Spinal cord (tissue), 10 donors: Measurements from ENCODE around the gene SND1. TPM values are rescaled to one million over a fixed set of nuclear protein-coding genes. Genes with fewer than 3 reads are reported as not detected.

ENCODE experiments used
- DNase-seq, 6 donors: peaks; one replicate each; pipeline versions ENCODE4 v3.0.0 to v3.0.0-alpha.2; 2013 to 2015; ENCODE audit warnings: low spot score in 6 of 6, low read depth in 4 of 6
- H3K27ac ChIP-seq: one replicate; pipeline ENCODE4 v1.5.1; 2013; ENCODE audit warnings: low read depth, low read length, control low read depth
- H3K27me3 ChIP-seq: one replicate; pipeline ENCODE4 v1.6.1; 2013; ENCODE audit warnings: low read length; ENCODE audit not compliant: control insufficient read depth, insufficient read depth
- H3K36me3 ChIP-seq: one replicate; pipeline ENCODE4 v1.6.1; 2013; ENCODE audit warnings: low read length; ENCODE audit not compliant: control insufficient read depth, insufficient read depth
- H3K4me1 ChIP-seq: one replicate; pipeline ENCODE4 v1.6.1; 2013; ENCODE audit warnings: low read length; ENCODE audit not compliant: control insufficient read depth, insufficient read depth
- H3K4me3 ChIP-seq: one replicate; pipeline ENCODE4 v1.5.1; 2013; ENCODE audit warnings: low read depth, low read length, control low read depth
- H3K9me3 ChIP-seq: one replicate; pipeline ENCODE4 v1.6.1; 2013; ENCODE audit warnings: low read length; ENCODE audit not compliant: control insufficient read depth, insufficient read depth
- WGBS: methylation state at CpG from one replicate; pipeline ENCODE4 v1.1.5; 2013; ENCODE audit warnings: missing lambda C conversion rate; ENCODE audit not compliant: insufficient coverage; 5-methylcytosine and 5-hydroxymethylcytosine counted together
- polyA plus RNA-seq, 2 donors: library from polyadenylated mRNA; unstranded; fragments of 120-200 nt; gene quantifications; one replicate each; pipeline ENCODE4 v1.2.1, GENCODE V29; 2013; ENCODE audit not compliant: insufficient read length in 2 of 2
- total RNA-seq, 2 donors: library from RNA; depleted of rRNA in 1 of 2; stranded (reverse); fragments of 120-200 nt in 1 of 2; fragments of >200 nt in 1 of 2; gene quantifications; one replicate each; pipeline versions ENCODE4 v1.2.3 to v1.2.4, GENCODE V29; 2013 to 2014
- donor health status: healthy.

SND1 gene
- total and polyA plus RNA-seq, 4 donors: 72.1 to 125 (median 91.3) TPM

GRCh38 chr7:128000048-128000447 lies 348.1 kb downstream of the SND1 start:
- H3K27me3 ChIP-seq: no peaks in the 10 kb centered on the region

DNA sequence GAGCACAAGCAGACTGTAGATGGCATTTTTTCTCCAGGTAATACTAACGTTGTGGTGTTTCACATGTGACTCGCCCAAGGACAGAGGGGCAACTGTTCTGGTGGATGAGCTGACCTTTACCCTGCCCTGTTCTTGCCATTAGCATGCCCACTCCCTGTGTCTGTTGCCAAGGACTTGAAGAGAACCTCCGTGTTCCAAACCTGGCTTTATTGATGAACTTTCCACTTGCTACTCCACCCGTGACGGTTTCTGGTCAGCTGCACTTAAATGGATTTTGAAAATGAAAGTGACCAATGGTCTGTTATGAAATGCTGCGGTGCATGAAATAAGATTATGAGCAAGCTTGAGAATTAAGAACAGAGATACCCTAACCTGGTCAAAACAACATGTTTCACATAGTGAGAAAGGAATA lies 348.9 kb downstream of the SND1 start:
- Histone ChIP-seq H3K9me3 (no peaks in the 10 kb centered on the region), H3K4me1 (peaks cover 10% of the 10 kb centered on the region)
- 52% methylated on average over 3 of the region's 6 CpGs for WGBS

More at GRCh38 chr7:128000048-128000447, 348.1 kb downstream of the SND1 start:
- Histone ChIP-seq H3K27ac (no peak overlapping the region), H3K4me1 (peaks cover 16% of the 10 kb centered on the region), H3K36me3 (peaks cover 8% of the 10 kb centered on the region), H3K9me3 (no peaks in the 10 kb centered on the region), H3K4me3 (no peak overlapping the region)
- DNase-seq: no peak
- no CpG with 5 or more reads among the region's 1 CpG for WGBS

GRCh38 chr7:128003167-128003566 lies 351.2 kb downstream of the SND1 start:
- Histone ChIP-seq H3K4me1 (peaks cover 11% of the 10 kb centered on the region), H3K27me3 (no peaks in the 10 kb centered on the region), H3K9me3 (no peaks in the 10 kb centered on the region), H3K4me3 (no peak overlapping the region), H3K36me3 (peaks cover 25% of the 10 kb centered on the region), H3K27ac (no peak overlapping the region)
- DNase-seq: no peak
- WGBS: 83% methylated on average over 1 of the region's 3 CpGs

More for the DNA sequence above, 348.9 kb downstream of the SND1 start:
- no peak for DNase-seq
- Histone ChIP-seq H3K36me3 (peaks cover 15% of the 10 kb centered on the region), H3K4me3 (no peak overlapping the region), H3K27ac (no peak overlapping the region), H3K27me3 (no peaks in the 10 kb centered on the region)

DNA sequence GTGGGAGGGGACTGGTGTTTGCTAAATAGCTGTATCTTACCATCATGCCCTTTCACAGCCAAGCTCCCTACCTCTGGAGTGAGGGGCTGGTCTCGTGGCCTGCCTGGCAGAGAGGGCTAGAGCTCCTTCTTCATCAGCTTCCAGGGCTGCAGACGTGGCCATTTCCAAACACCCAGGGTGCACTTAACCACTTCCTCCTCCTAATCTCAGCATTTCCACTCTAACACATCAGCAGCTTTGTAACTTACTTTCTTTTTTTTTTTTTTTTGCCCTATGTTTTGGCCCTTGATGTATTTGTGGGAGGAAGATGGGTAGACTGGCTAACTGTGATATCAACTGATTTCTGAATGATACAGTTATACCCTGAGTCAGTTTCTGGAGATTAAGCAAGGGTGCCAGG lies 351.8 kb downstream of the SND1 start:
- no peaks in the 10 kb centered on the region for H3K27me3 ChIP-seq
- DNase-seq: no peak
- no peak overlapping the region for H3K4me3 ChIP-seq
- 57% methylated on average over 2 of the region's 2 CpGs for WGBS
- H3K27ac ChIP-seq: no peak overlapping the region
- H3K36me3 ChIP-seq: peaks cover 23% of the 10 kb centered on the region
- peaks cover 14% of the 10 kb centered on the region for H3K4me1 ChIP-seq
- H3K9me3 ChIP-seq: no peaks in the 10 kb centered on the region

DNA sequence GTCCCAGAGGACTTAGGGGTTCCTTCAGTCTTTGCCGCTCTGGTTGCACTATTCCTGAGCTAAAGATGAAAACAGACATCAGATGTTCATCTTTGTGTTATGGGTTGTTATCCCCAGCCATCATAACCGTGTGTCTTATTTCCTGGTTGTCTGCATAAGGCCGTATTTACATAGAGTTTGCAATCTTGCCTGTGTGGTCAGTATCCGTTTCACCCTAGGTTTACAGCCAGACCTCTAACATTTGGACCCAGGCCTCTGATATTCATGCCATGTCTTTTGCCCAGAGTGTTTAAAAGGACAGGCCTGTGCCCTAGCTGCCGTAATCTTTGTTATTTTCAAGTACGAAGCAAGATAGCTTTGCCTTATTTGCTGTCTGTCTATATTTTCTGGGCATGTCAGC lies 352.6 kb downstream of the SND1 start:
- H3K27me3 ChIP-seq: no peaks in the 10 kb centered on the region
- peaks cover 23% of the 10 kb centered on the region for H3K36me3 ChIP-seq
- peaks cover 14% of the 10 kb centered on the region for H3K4me1 ChIP-seq
- DNase-seq: no peak
- no peak overlapping the region for H3K27ac ChIP-seq
- no peaks in the 10 kb centered on the region for H3K9me3 ChIP-seq
- WGBS: 76% methylated on average over 3 of the region's 6 CpGs
- H3K4me3 ChIP-seq: no peak overlapping the region

DNA sequence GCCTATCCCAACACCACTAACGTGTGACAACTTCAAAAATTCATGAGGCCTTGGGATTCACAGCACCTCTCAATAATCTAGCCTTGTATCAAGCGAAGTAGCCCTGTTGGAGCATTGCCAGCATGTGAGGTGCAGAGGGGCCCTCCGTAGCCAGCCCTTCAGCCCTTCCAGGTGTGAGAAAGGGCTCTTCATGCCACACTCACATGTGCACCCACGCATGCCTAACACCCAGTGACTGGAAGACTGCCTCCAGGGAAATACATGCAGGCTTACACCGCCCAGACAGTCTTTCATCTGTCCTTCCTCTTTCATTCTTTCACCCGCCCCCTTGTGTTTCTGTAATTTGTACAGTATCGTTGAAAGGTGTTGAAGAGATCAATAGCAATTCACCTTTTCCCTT lies 353.1 kb downstream of the SND1 start:
- no peak overlapping the region for H3K27ac ChIP-seq
- no peaks in the 10 kb centered on the region for H3K27me3 ChIP-seq
- H3K4me1 ChIP-seq: peaks cover 14% of the 10 kb centered on the region
- H3K4me3 ChIP-seq: no peak overlapping the region
- no peak for DNase-seq
- no peaks in the 10 kb centered on the region for H3K9me3 ChIP-seq
- WGBS: 79% methylated on average over 3 of the region's 7 CpGs
- H3K36me3 ChIP-seq: peaks cover 23% of the 10 kb centered on the region

- H3K27ac ChIP-seq: no peak overlapping the region
- 51% methylated on average over 2 of the region's 3 CpGs for WGBS
Observed at GRCh38 chr7:128005759-128006159, 353.8 kb downstream of the SND1 start.

GRCh38 chr7:128006550-128007302 lies 354.7 kb downstream of the SND1 start:
- H3K4me1 ChIP-seq: peaks cover 23% of the 10 kb centered on the region
- H3K36me3 ChIP-seq: peaks cover 30% of the 10 kb centered on the region
- no peaks in the 10 kb centered on the region for H3K9me3 ChIP-seq
- DNase-seq: peak in 1 of 6 donors; percentile 62
- H3K4me3 ChIP-seq: no peak overlapping the region
- H3K27ac ChIP-seq: no peak overlapping the region
- 70% methylated on average over 6 of the region's 8 CpGs for WGBS
- no peaks in the 10 kb centered on the region for H3K27me3 ChIP-seq

More at GRCh38 chr7:128005759-128006159, 353.8 kb downstream of the SND1 start:
- Histone ChIP-seq H3K9me3 (no peaks in the 10 kb centered on the region), H3K36me3 (peaks cover 25% of the 10 kb centered on the region), H3K4me1 (peaks cover 19% of the 10 kb centered on the region), H3K27me3 (no peaks in the 10 kb centered on the region), H3K4me3 (no peak overlapping the region)
- no peak for DNase-seq

DNA sequence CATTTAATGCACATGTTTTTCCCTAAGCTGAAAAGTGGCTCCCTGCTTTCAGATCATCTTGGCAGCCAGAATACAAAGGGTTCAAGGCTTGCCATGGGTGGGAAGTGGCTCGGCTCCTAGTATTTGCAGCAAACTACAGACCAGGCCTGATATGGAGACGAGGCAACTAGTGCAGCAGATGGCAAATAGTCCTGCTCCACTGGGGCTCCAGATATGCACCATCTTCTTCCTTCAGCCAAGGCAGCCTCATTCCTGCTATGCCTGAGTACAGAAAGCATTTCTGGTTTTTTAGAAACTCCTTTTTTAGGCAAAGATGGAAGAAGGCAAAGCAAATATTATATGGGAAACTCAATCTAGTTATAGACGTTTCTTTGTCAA lies 355.3 kb downstream of the SND1 start:
- Histone ChIP-seq H3K9me3 (no peaks in the 10 kb centered on the region), H3K27ac (no peak overlapping the region), H3K4me3 (no peak overlapping the region), H3K4me1 (peaks cover 25% of the 10 kb centered on the region), H3K36me3 (peaks cover 31% of the 10 kb centered on the region), H3K27me3 (no peaks in the 10 kb centered on the region)
- 31% methylated on average over 2 of the region's 3 CpGs for WGBS
- peak in 1 of 6 donors; percentile 85 for DNase-seq

- 84% methylated on average over 5 of the region's 5 CpGs for WGBS
- Histone ChIP-seq H3K9me3 (no peaks in the 10 kb centered on the region), H3K27me3 (no peaks in the 10 kb centered on the region), H3K27ac (no peak overlapping the region), H3K4me3 (no peak overlapping the region), H3K4me1 (peaks cover 32% of the 10 kb centered on the region), H3K36me3 (peaks cover 39% of the 10 kb centered on the region)
- DNase-seq: no peak
Observed at GRCh38 chr7:128008141-128008540, 356.1 kb downstream of the SND1 start.
